Measurements from ENCODE around the gene WDR93. TPM values are rescaled to one million over a fixed set of nuclear protein-coding genes. Genes with fewer than 3 reads are reported as not detected.

WDR93 gene
- polyA plus RNA-seq, 3 donors = not detected

- no peaks in the 10 kb centered on the region for H4K20me1 ChIP-seq (ENCODE audit: insufficient read depth, low read length)
- no peaks in the 10 kb centered on the region for H3K79me2 ChIP-seq (ENCODE audit: insufficient read depth, low read length)
- no peak overlapping the region for H3K9ac ChIP-seq (ENCODE audit: insufficient read depth, low read length, poor library complexity, severe bottlenecking)
- no peak overlapping the region for H3K4me3 Mint-ChIP-seq
- no peaks in the 10 kb centered on the region for H3K36me3 ChIP-seq (replicated peaks in 1 of 2; ENCODE audit: control insufficient read depth in 1 of 2, insufficient read depth in 2 of 2, low read length in 2 of 2)
- peaks cover 0 to 3% of the 10 kb centered on the region in 2 donors for H3K36me3 Mint-ChIP-seq
- H3K4me3 ChIP-seq (replicated peaks in 1 of 3; ENCODE audit: low read depth in 2 of 3, low read length in 3 of 3) = no peak overlapping the region
- no peak overlapping the region for H3K4me2 ChIP-seq (replicated peaks; ENCODE audit: extremely low read depth, low read length, poor library complexity, severe bottlenecking)
- no peak for TF ChIP-seq CTCF (IDR thresholded peaks at IDR 0.05)
- WGBS (ENCODE audit: insufficient coverage) = 94% methylated on average over 10 of the region's 13 CpGs
- peaks cover 6% of the 10 kb centered on the region in 2 donors for H3K4me1 ChIP-seq (ENCODE audit: control insufficient read depth in 1 of 2, insufficient read depth in 2 of 2, low read length in 2 of 2)
- H3K4me1 Mint-ChIP-seq = peaks cover 9% of the 10 kb centered on the region
- no peak overlapping the region for H3K27ac ChIP-seq (ENCODE audit: low read depth in 1 of 2, low read length in 2 of 2)
- H3K9me3 ChIP-seq (replicated peaks in 1 of 2; ENCODE audit: control insufficient read depth in 1 of 2, insufficient read depth in 1 of 2, low read length in 2 of 2) = no peaks in the 10 kb centered on the region
- no peak overlapping the region for H3K27ac Mint-ChIP-seq
- intact Hi-C loops (cut with micrococcal nuclease) = no loop called here
- H3K27me3 Mint-ChIP-seq (ENCODE audit: low read depth in 3 of 3) = peaks cover 12 to 22% (median 20%) of the 10 kb centered on the region in 3 donors
- no peak for DNase-seq
- H3K27me3 ChIP-seq (ENCODE audit: control insufficient read depth in 2 of 2, insufficient read depth in 2 of 2, low read length in 2 of 2) = peaks cover 5 to 17% of the 10 kb centered on the region in 2 donors
- H2AFZ ChIP-seq (ENCODE audit: insufficient read depth, low read depth, low read length, poor library complexity, severe bottlenecking) = no peak overlapping the region
- peaks cover 0 to 6% (median 0%) of the 10 kb centered on the region in 7 donors for H3K9me3 Mint-ChIP-seq
Measured at GRCh38 chr15:89666858-89667705, 23.5 kb upstream of the WDR93 start.

- intact Hi-C loops (cut with micrococcal nuclease) = no loop called here
- no peaks in the 10 kb centered on the region for H3K79me2 ChIP-seq (ENCODE audit: insufficient read depth, low read length)
- Mint-ChIP-seq H3K27ac (no peak overlapping the region), H3K36me3 (peaks cover 0 to 3% of the 10 kb centered on the region in 2 donors), H3K27me3 (ENCODE audit: low read depth in 3 of 3) (peaks cover 12 to 22% (median 18%) of the 10 kb centered on the region in 3 donors), H3K4me3 (no peak overlapping the region), H3K4me1 (peaks cover 8% of the 10 kb centered on the region), H3K9me3 (peaks cover 0 to 6% (median 0%) of the 10 kb centered on the region in 7 donors)
- peaks cover 5 to 17% of the 10 kb centered on the region in 2 donors for H3K27me3 ChIP-seq (ENCODE audit: control insufficient read depth in 2 of 2, insufficient read depth in 2 of 2, low read length in 2 of 2)
- no peak for DNase-seq
- TF ChIP-seq CTCF (IDR thresholded peaks at IDR 0.05) = no peak
- H3K36me3 ChIP-seq (replicated peaks in 1 of 2; ENCODE audit: control insufficient read depth in 1 of 2, insufficient read depth in 2 of 2, low read length in 2 of 2) = no peaks in the 10 kb centered on the region
- no peak overlapping the region for H3K9ac ChIP-seq (ENCODE audit: insufficient read depth, low read length, poor library complexity, severe bottlenecking)
- H3K4me1 ChIP-seq (ENCODE audit: control insufficient read depth in 1 of 2, insufficient read depth in 2 of 2, low read length in 2 of 2) = peaks cover 6% of the 10 kb centered on the region in 2 donors
- H3K4me2 ChIP-seq (replicated peaks; ENCODE audit: extremely low read depth, low read length, poor library complexity, severe bottlenecking) = no peak overlapping the region
- H3K4me3 ChIP-seq (replicated peaks in 1 of 3; ENCODE audit: low read depth in 2 of 3, low read length in 3 of 3) = no peak overlapping the region
- no peaks in the 10 kb centered on the region for H3K9me3 ChIP-seq (replicated peaks in 1 of 2; ENCODE audit: control insufficient read depth in 1 of 2, insufficient read depth in 1 of 2, low read length in 2 of 2)
- WGBS (ENCODE audit: insufficient coverage) = 100% methylated on average over 3 of the region's 7 CpGs
- no peak overlapping the region for H2AFZ ChIP-seq (ENCODE audit: insufficient read depth, low read depth, low read length, poor library complexity, severe bottlenecking)
- H3K27ac ChIP-seq (ENCODE audit: low read depth in 1 of 2, low read length in 2 of 2) = no peak overlapping the region
- H4K20me1 ChIP-seq (ENCODE audit: insufficient read depth, low read length) = no peaks in the 10 kb centered on the region
Measured at GRCh38 chr15:89667706-89667960, 23.0 kb upstream of the WDR93 start.

Data from CD14-positive monocyte (primary cell).